ENCODE results near the gene CDKAL1.
"Not testable (repeated sequence)": the region's sequence is repeated elsewhere in the genome, so short reads cannot be mapped to it uniquely, and the experiment has no call there.

Gene CDKAL1

GRCh38 chr6:20594299-20594853 lies 60.1 kb downstream of the CDKAL1 start:
- DNase-seq (ENCODE audit: low read depth in 2 of 2): not testable (repeated sequence)

DNA sequence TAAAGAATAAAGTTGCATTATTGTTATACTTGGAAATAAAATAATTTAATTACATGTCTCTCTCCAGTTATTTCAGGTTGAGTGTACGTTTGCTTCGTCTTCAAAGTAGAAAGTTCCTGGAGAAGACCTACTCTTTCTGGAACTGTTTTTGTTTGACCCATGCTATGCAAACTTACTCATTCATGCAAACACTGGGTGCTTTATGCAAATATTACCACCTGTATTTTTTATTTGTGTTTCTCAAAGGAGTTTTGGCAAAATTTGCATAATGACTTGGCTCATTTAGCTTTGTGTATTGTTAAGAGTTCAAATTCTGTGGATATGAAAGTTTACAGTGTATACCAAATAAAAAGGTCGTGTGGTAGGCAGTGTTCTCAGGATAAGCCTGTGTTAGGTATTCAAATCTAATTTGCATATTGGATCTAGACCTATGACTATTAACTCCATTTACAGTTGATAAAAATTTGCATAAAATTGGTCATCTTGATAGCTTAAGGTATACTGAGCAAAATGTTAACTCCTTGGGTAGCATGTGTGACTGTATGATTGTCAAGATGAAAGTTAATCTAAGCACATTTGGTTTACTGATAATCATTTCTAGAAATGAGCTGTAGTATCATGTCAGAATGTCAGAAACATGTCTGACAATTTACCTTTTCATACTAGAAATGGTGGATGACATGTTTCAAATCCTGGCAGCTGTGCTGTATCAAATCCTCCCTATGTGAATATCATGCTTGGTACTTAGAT lies 65.2 kb downstream of the CDKAL1 start:
- no peak for DNase-seq (ENCODE audit: low read depth in 2 of 2)

DNA sequence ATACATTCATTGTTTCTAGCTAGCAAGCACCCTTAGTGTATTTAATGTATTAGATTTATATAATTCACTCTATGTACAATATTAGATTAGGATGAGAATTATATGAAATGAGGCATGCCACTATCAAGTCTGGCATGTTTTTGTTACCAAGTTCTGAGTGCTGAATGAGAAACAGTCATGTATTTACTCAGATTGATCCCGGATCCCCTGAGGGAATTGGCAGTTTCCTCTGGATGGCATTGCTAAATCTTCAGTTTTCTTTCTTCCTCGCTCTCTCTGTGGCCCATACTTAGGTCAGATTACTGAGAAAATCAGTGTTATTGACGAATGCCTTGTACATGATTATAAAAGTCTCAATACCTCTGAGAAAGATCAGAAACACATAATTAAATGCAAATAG lies 66.6 kb downstream of the CDKAL1 start:
- DNase-seq (ENCODE audit: low read depth in 2 of 2): no peak

DNA sequence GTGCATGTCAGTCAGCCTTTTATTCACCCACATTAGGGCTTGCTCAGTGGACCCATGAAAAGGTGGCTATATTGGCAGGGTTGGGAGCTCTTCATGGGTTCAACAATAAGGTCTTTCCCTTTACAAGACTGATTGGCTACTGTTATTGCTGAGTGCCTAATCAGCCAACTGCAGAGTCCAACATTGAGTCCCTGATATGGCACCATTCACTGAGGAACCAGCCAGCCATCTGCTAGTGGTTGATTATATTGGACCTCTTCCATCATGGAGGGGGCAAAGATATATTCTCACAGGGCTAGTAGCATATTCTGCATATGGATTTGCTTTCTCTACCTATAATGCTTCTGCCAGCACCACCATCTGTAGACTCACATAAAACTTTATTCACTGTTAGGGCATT lies 69.9 kb downstream of the CDKAL1 start:
- DNase-seq (ENCODE audit: low read depth in 2 of 2): no peak

- no peak for DNase-seq (ENCODE audit: low read depth in 2 of 2)
These were observed 70.8 kb downstream of the CDKAL1 start for GRCh38 chr6:20605061-20605460.

DNA sequence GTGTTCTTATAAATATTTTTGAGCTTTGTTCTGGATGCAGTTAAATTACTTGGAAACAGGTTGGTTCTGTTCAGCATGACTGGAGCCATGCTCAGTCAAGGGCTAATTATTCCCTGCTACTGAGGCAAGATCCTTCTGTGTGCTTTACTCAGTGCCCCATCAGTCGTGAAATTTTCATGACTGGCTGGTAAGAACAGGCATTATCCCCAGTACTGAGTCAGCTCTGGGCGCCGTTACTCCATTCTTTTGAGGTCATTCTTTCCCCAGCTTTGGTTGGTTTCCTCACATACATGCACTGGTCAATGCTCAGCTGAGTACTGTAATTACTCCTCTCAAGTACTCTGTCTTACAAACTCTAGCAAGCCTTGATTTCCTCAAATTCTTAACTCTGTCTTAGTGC lies 71.3 kb downstream of the CDKAL1 start:
- DNase-seq (ENCODE audit: low read depth in 2 of 2): no peak

DNA sequence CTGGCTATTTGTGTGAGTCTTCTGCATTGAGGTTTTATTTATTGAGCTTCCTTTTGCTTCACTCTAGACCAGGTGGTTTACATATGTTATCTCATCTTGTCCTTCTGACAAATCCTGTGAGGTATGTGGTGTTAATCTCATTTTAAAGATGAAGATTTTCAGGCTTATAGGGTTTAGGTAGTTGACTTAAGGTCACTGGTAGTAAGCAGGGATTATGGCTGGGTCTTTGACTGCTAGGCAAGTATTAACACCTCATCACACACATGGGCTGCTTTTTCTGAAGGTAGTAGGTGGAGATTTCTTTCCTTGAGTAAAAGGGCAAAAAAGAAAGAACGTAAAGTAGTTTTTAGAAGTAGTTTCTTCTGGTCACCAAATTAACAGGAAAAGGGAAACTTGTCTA lies 72.6 kb downstream of the CDKAL1 start:
- no peak for DNase-seq (ENCODE audit: low read depth in 2 of 2)

DNA sequence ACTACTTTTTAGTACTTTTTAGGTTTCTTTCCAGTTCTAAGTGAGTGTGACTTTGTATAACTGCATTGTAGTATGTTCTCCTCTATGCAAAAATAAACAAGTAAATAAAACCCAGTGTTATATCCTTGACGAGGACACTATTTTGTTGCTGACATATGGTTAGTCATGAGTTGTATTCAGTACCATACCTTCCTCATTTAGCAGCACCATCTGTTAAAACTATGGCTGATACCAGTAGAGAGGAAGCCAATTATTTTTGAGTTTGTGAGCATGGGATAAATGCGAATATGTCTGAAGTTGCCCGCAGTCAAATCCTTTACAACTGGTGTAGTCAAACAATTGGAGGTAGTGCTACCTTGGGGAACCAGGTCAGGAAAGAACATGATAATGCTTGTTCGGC lies 74.1 kb downstream of the CDKAL1 start:
- no peak for DNase-seq (ENCODE audit: low read depth in 2 of 2)

DNA sequence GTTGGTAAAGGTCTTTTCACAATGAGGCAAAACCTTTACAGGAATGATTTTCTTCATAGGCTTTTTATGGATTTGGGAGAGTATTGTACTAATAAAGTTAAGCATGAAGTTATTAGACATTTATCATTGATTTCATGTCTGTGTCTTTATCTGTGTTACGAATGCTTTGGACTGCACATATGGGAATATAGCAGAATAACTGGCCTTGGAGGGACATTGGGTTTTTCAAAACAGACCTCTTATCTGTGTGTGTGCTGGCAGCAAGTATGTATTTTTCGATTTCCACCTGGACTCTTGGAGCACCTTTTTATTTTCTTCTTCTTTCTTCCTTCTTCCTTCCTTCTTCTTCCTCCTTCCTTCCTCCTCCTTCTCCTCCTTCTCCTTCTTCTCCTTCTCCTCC lies 74.6 kb downstream of the CDKAL1 start:
- DNase-seq (ENCODE audit: low read depth in 2 of 2): no peak

DNA sequence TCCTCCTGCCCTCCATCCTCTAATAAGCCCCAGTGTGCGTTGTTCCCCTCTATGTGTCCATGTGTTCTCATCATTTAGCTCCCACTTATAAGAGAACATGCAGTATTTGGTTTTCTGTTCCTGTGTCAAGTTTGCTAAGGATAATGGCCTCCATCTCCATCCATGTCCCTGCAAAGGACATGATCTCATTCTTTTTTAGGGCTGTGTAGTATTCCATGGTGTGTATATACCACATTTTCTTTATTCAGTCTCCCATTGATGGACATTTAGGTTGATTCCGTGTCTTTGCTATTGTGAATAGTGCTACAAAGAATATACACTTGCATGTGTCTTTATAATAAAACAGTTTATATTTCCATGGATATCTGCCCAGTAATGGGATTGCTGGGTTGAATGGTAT lies 75.7 kb downstream of the CDKAL1 start:
- DNase-seq (ENCODE audit: low read depth in 2 of 2): not testable (repeated sequence)

DNA sequence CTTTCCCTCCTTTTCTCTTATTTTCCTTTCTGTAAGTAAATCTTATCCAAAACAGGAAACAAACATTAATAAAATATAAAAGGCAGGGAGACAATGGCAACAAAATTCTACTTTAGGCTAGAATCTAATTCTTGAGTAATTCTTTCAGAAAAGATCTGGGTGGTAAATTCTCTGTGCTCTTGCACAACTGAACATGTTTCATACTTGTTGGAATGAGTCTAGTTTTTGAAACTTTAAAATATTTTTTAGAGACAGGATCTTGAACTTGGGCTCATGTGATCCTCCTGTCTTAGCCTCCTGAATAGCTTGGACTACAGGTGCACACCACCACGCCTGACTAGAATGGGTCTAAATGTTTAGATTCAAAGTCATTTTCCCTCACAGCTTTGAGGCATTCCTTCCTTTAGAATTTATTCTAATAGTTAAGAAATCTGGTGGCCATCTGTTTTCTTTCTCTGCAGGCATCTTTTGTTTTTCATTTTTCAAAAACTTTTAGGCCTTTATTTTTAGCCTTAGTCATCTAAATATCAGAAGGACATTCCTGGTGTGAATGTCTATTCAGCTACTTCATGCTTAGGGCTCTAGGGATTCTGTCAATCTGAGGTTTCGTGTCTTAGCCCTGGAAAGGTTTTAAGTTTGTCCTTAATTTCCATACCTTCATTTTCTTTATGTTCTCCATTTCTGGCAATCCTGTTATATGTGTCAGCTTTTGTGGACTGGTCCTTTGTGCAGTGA lies 76.5 kb downstream of the CDKAL1 start:
- DNase-seq (ENCODE audit: low read depth in 2 of 2): no peak

- DNase-seq (ENCODE audit: low read depth in 2 of 2): not testable (repeated sequence)
These were observed 83.3 kb downstream of the CDKAL1 start for GRCh38 chr6:20617537-20617936.

- no peak for DNase-seq (ENCODE audit: low read depth in 2 of 2)
These were observed 85.8 kb downstream of the CDKAL1 start for GRCh38 chr6:20620043-20620442.

DNA sequence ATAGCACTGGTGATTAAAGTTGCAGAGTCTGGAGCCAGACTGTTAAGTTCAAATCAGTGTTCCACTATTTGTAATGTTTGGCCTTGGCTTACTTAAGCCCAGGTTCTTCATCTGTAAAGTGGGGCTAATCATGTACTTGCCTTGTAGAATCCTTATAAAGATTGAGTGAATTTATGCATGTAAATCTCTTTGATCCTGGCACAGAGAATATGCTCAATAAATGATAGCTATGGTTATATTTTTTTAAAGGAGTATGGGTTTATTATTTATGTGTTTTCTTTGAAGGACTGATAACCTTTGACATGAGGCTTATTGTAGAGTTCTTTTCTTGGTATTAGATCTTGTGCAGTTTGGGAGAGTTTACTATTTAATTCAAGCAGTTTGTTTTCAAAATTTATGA lies 89.5 kb downstream of the CDKAL1 start:
- DNase-seq (ENCODE audit: low read depth in 2 of 2): no peak

- DNase-seq (ENCODE audit: low read depth in 2 of 2): no peak
These were observed 91.9 kb downstream of the CDKAL1 start for GRCh38 chr6:20626165-20626564.

DNA sequence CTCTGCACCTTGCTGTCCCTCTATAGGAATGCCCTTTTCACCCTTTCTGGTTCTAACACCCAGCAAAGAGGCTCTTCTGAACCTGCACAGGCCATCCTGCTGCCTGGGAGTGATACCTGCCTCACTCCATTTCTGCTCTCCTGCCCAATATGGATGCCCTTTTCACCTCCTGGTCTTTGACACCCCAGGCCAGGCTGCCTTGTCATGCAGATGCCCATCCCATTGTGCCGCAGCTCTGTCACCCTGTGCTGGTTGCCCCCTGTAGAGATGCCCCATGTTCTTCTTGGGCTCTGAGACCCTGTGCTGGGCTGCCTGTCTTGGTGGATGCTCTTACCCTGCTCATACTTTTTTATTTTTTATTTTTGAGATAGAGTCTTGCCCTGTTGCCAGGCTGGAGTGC lies 95.3 kb downstream of the CDKAL1 start:
- no peak for DNase-seq (ENCODE audit: low read depth in 2 of 2)

DNA sequence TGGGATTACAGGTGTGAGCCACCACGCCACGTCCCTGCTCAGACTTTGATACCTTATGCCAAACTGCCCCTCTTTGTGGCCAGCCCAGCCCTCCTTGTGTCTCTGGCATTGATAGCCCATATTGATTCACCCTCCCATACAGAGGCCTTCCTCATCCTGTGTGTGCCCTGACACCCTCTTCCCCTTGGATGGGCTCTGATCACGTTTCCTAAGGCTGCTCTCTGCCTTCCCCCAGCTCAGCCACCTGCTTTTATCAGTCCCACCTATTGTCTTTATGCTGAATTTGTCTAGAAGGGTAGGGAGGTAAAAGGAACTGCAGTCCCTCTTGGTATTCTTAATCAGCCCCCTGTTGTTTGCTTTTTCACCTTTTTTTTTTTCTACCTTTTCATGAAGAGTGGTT lies 95.9 kb downstream of the CDKAL1 start:
- DNase-seq (ENCODE audit: low read depth in 2 of 2): no peak

DNA sequence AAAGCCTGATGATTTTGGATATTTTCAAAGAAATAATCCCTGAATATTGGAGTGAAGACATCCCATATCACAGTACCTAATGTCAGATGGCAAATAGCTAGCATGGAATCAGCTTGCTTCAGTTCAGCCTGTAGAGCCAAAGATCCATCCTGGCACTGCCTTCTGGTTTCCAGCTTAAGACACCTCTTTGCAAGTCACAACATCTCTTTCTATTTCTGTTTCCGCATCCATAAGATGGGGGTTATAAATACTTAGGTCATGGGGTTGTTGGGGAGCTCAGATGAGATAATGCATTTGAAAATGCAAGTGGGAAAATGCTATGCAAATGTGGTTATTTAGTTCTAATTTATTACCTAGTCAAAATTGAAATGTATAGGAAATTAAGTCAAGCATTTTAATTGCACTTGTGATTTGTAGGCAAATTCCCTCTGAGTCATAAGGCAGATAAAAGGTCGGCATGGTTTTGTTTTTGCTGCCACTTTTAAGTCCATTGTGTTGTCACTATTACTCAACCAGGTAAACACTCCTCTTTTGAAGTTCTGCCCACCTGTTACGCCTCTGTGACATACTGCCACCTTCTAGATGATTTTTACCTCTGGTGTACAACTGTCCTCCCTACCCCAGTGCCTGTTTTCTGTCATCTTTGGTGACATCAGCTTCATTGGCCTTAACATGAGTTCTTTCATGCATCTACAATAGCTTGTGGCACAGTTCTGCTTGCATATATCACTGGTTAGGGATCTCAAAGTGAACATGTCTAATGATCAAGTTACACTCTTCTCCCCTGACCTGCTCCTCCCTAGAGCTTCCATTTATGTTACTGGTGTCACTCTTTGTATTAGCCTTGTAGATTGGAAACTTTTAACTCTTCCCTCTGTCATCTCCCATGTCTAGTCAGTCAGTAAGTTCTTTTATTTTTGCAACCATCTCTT lies 96.6 kb downstream of the CDKAL1 start:
- DNase-seq (ENCODE audit: low read depth in 2 of 2): no peak

- DNase-seq (ENCODE audit: low read depth in 2 of 2): no peak
These were observed 97.3 kb downstream of the CDKAL1 start for GRCh38 chr6:20631549-20631924.

DNA sequence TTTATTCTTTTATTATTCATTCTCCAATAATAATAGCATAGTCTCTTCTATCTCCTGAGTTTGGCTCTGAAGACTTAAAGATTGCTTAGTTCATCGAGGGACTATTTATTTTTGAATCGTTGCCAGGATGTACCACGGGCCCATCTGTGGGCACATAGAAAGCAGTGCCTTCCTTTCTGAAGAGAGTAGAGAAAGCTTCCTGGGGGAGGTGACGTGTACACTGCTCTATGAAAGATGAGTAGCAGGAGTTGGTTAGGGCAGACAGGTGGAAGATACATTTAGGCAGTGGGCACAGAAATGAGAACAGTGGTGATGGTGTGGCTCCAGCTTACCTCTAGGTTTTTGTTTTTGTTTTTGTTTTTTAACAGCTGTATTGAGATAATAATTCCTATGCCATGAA lies 98.4 kb downstream of the CDKAL1 start:
- no peak for DNase-seq (ENCODE audit: low read depth in 2 of 2)

DNA sequence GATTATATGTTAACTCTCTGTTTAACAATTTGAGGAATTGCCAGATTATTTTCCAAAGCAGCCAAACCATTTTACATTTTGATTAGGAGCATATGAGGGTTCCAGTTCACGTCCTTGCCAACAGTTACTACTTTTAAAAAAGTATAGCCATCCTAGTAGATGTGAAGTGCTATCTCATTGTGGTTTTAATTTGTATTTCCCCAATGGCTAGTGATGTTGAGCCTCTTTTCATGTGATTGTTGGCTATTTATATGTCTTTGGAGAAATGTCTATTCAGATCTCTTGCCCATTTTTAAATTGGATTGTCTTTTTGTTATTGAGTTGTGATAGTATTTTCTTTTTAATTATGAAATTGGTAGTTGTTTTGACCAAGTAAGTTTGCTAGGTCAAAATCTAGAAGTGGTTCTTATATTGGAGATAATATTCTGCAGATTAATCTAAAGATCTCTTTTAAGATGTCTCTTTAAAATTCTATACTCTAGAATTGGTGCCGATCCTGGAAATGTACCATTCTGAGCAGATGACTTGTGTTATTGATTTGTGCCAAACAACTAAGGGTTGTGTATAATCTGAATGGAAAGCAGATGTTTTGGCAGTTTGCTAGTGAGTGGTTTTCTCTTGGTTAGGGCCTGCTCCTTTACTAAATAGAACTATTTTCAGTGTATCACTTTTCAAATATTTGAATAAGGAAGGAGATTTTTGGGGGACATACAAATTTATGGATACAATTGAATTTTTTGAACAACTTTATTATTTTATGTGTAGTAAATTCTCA lies 99.5 kb downstream of the CDKAL1 start:
- DNase-seq (ENCODE audit: low read depth in 2 of 2): no peak
